Prostate gland (tissue), 2 donors: Measurements from ENCODE around the gene SMIM33.

Source experiments
- POLR2A ChIP-seq: fragments of 450-650 bp; IDR thresholded peaks from one replicate; pipeline ENCODE4 v1.6.1; 2016; ENCODE audit warnings: antibody characterized with exemption, mild to moderate bottlenecking
- TF ChIP-seq, protein P1 (sequence below), 4 experiments: fragments of 200-600 bp in 2 of 4; fragments of 450-650 bp in 2 of 4; sonication (generic) in 2 of 4; IDR thresholded peaks; 1 replicate in 3 of 4; 2 replicates in 1 of 4; pipeline ENCODE4 v1.5.1; 2016 to 2019; ENCODE audit warnings: antibody characterized with exemption in 4 of 4, mild to moderate bottlenecking in 2 of 4, moderate library complexity in 2 of 4

DNA sequence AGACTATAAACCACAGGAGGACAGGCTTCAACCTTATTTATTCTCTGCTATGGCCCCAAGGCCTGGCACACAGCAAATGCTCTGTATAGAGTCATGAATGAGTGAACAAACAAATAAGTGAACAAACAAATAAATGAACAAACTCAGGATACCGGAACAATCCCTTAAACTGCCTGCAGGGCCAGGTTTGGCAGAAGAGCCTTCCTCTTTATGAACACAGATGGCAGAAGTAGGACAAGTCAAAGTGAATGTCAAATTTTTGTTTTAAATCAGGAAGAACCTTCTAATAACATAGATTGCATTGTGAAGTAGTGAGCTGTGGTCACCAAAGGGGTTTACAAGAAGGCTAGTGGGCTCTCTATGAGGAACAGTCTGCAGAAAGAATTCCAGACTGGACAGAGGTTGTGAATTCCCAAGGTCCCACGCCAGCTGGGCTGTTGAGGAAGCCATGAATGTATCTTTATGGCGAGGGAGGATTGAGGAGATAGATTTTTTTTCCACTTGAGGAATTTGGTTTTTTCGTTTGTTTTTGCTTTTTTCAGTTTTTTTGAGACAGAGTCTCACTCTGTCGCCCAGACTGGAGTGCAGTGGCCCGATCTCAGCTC lies 42.1 kb downstream of the SMIM33 start:
- TF ChIP-seq, protein P1, sequence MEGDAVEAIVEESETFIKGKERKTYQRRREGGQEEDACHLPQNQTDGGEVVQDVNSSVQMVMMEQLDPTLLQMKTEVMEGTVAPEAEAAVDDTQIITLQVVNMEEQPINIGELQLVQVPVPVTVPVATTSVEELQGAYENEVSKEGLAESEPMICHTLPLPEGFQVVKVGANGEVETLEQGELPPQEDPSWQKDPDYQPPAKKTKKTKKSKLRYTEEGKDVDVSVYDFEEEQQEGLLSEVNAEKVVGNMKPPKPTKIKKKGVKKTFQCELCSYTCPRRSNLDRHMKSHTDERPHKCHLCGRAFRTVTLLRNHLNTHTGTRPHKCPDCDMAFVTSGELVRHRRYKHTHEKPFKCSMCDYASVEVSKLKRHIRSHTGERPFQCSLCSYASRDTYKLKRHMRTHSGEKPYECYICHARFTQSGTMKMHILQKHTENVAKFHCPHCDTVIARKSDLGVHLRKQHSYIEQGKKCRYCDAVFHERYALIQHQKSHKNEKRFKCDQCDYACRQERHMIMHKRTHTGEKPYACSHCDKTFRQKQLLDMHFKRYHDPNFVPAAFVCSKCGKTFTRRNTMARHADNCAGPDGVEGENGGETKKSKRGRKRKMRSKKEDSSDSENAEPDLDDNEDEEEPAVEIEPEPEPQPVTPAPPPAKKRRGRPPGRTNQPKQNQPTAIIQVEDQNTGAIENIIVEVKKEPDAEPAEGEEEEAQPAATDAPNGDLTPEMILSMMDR (IDR thresholded peaks at IDR 0.05), result no peak
- TF ChIP-seq POLR2A, result no peak
